Thyroid gland (tissue), 4 donors: ENCODE measurements around the gene RPL41.

ENCODE experiments used
- POLR2A ChIP-seq, 2 donors: fragments of 450-650 bp; IDR thresholded peaks; one replicate each; pipeline ENCODE4 v1.6.1; 2017; ENCODE audit warnings: antibody characterized with exemption in 2 of 2, mild to moderate bottlenecking in 2 of 2, moderate library complexity in 1 of 2
- TF ChIP-seq, protein P1 (sequence below), 6 experiments: fragments of 200-600 bp in 3 of 6; fragments of 450-650 bp in 3 of 6; sonication (generic) in 3 of 6; IDR thresholded peaks; one replicate each; pipeline ENCODE4 v1.5.1; 2016 to 2019; ENCODE audit warnings: antibody characterized with exemption in 6 of 6, mild to moderate bottlenecking in 2 of 6, inconsistent platforms in 1 of 6, moderate library complexity in 1 of 6

DNA sequence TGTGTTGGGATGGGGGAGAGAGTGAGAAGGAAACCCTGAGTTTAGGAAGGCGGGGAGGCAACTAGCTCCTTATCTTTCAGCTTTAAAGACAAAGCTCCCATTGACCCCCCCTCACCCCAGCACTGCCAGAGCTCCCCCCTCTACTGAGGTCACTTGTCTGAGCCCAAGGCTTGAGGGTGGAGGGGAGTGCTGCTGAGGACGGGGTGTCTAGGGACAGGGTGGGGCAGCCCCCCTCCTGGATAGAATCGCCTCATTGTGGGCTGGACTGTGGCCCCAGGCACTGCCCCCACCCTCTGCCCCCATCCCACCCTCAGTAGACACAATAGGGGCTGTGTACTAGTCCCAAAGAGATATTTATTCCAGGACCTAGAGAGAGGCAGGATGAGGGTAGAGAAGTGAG lies 33.5 kb upstream of the RPL41 start:
- TF ChIP-seq, protein P1, sequence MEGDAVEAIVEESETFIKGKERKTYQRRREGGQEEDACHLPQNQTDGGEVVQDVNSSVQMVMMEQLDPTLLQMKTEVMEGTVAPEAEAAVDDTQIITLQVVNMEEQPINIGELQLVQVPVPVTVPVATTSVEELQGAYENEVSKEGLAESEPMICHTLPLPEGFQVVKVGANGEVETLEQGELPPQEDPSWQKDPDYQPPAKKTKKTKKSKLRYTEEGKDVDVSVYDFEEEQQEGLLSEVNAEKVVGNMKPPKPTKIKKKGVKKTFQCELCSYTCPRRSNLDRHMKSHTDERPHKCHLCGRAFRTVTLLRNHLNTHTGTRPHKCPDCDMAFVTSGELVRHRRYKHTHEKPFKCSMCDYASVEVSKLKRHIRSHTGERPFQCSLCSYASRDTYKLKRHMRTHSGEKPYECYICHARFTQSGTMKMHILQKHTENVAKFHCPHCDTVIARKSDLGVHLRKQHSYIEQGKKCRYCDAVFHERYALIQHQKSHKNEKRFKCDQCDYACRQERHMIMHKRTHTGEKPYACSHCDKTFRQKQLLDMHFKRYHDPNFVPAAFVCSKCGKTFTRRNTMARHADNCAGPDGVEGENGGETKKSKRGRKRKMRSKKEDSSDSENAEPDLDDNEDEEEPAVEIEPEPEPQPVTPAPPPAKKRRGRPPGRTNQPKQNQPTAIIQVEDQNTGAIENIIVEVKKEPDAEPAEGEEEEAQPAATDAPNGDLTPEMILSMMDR (IDR thresholded peaks at IDR 0.05) = no peak
- TF ChIP-seq POLR2A (IDR thresholded peaks at IDR 0.05) = no peak
